DMS153 (cell line): ENCODE results near the gene TMLHE.
"Not testable (repeated sequence)": the region's sequence is repeated elsewhere in the genome, so short reads cannot be mapped to it uniquely, and the experiment has no call there.

Experiments
- DNase-seq: peaks from one replicate; lab custom pipeline; 2025; lab: John Stamatoyannopoulos, UW

TMLHE gene, protein sequence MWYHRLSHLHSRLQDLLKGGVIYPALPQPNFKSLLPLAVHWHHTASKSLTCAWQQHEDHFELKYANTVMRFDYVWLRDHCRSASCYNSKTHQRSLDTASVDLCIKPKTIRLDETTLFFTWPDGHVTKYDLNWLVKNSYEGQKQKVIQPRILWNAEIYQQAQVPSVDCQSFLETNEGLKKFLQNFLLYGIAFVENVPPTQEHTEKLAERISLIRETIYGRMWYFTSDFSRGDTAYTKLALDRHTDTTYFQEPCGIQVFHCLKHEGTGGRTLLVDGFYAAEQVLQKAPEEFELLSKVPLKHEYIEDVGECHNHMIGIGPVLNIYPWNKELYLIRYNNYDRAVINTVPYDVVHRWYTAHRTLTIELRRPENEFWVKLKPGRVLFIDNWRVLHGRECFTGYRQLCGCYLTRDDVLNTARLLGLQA

DNA sequence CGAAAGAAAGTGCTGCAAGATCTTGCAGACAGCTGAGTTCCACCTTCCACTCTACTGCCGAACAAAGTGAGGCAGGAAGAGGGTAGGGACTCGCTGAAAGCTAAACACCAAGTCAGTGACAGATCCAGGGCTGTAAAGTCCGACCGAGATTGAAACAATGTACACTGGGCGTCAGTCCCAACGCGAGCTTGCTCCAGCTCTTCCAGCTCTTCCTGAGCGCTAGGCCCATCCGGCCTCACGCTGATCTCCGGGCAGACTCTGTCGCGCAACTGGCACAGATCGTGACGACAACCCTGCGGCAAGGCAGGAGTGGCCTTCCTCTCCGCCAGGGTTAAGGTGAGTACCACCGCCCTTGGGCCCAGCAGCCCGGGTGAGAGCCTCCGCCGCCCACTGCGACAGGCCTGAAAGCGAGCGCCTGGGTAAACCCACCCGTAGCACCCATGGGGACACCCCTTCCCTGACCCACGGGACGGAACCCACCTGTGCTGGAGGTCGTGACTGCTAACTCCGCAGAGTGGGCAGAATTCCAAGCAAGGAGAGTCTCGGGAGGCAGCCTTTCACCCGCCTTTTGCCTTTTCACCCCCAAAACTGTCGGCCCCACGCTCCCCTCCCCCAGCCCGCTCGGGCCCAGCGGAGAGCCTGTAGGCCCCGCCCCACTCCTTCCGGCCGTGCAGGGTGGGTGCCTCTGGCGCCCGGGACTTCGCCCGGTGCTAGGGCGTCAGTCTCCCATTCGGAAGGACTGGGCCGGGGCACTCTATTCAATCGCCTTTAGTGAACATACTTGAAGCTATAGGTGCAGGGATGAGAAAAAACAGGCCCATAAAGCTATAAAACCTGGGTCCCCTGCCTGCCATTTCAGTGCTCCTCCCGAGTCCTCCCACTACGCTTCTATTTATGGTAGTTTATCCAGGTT is at the start of gene TMLHE, which contains the start of gene SPRY3:
Gene TMLHE (minus strand): TSS at position 641 of the 913 bp plus-strand sequence. CDS start 67,676 bp downstream, outside the sequence.
Gene SPRY3 (plus strand): TSS at position 275 of the 913 bp plus-strand sequence.
- peak; percentile 59 for DNase-seq

DNA sequence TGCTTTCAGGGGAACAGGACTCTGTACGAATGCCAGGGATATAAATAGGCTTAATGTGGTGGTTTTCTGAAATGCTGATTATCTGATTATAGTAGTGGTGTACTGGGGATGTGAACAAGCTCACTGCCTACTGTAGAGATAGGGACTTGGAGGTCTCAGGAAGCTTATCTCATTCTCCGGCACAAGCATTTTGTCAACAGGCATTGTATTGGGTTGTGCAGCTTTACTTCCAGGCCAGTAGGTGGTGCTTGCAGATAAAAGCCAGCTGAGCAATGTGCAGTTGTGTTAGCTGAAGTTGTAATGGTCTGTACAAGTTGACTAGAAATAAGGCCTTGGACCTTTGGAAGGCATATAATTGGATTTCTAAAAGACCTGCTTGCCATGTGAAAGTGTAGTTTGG is 49.5 kb upstream of the TMLHE start:
- no peak for DNase-seq

DNA sequence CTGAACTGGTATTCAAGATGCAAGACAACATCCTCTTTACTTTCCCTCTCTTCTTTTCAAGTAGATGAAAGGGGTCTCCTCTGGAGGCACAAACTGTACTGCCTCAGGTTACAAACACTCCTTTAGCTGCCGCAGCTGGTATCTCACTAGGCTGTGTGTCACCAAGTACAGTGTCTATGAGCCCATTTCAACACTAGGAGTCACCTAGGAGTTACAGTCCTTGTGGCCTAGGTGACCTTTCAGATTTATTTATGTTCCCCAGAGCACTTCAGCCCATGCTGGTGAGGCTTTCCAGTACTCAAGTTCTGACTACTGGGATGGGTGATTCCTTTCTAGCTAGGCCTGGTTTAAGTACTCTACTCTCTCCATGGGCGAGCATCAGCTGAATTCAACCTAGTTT is 32.4 kb upstream of the TMLHE start:
- no peak for DNase-seq

DNA sequence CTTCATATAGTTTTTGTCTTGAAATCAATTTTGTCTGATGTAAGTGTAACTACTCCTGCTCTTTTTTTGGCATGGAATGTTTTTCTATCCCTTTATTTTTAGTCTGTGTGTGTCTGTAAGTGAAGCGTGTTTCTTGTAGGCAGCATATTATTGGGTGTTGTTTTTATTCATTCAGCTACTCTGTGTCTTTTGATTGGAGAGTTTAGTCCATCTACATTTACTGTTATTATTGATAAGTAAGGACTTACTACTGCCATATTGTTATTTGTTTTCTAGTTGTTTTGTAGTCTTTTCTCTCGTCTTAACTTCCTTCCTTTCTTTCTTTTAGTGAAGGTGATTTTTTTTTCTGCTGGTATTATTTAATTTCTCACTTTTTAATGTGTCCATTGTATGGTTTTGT is 30.5 kb upstream of the TMLHE start:
- no peak for DNase-seq

DNA sequence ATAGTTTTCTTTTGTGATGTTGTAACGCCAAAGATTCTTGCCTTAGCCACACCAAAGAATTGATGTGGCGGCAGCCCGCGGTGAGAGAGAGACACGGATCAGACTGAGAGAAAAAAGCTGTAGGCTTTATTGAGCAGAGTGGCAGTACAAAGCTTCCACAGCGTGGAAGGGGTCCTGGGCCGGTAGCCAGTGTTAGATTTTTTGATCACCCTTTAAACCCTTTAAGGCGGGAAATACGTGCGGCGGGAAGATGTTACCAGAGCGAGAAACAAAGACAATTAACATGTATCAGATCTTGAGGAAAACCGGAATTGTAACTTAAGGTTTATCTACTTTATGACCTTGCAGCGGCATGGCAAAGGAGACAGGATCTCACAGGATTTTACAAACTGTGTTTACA is 28.6 kb upstream of the TMLHE start:
- not testable (repeated sequence) for DNase-seq

DNA sequence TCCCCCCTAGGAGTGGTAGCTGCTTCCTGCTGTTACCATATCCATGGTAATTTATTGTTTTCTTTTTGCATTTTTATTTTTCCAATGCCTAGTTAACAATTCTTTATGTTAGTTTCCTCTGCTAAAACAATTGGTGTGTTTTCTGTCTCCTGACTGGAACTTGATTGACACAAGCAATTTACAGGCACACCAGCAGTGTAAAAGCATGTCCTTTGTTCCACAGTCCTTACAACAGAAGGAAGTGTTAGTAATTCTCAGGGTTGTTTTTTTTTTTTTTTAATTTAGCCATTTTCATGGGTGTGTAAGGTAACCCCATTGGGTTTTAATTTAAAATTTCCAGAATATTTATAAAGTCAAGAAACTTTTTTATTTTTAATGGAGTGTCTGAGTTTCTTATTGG is 25.0 kb upstream of the TMLHE start:
- no peak for DNase-seq

DNA sequence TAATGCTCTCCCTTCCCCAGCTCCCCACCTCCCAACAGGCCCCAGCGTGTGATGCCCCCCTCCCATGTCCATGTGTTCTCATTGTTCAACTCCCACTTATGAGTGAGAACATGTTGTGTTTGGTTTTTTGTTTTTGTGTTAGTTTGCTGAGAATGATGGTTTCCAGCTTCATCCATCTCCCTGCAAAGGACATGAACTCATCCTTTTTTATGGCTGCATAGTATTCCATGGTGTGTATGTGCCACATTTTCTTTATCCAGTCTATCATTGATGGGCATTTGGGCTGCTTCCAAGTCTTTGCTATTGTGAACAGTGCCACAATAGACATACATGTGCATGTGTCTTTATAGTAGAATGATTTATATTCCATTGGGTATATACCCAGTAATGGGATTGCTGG is 22.3 kb upstream of the TMLHE start:
- DNase-seq, result not testable (repeated sequence)

DNA sequence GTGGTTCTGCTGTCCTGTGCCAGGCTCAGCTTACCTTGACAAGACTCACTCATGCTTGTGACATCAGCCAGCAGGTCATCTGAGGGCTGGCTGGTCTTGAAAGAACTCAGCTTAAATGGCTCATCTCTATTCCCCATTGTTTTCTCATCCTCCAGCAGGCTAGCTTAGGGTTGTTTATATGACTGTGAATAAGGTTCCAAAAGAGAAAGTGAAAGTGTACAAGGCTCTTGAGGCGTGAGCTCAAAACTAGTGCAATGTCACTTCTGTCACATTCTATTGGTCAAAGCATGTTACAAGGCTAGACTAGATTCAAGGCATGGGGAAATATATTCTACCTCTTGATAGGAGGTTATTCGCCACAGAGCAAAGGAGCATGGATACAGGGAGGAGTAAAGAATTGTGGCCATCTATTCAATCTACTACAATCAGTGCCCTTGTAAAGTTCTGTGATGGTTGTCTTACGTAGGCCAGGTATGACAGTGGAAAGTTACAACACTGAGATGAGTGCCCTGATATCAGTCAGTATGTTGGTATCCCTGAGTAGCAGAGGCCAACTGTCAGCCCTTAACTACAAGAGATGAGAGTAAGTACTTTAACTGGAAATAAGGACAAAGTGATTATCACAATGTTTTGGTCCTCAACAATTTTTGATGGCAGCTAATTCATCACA is 19.8 kb upstream of the TMLHE start:
- DNase-seq, result no peak

DNA sequence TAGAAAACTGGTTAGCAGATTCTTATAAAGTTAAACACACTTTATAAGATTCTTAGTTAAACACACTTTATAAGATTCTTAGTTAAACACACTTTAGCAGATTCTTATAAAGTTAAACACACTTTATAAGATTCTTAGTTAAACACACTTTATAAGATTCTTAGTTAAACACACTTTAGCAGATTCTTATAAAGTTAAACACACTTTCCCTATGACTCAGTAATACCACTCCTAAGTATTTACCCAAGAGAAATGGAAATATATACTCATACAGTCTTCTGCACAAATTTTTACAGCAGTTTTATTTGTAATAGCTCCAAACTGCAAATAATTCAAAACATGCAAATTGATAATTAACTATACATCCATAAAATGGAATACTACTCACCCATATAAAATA is 7.4 kb upstream of the TMLHE start:
- DNase-seq, result not testable (repeated sequence)

DNA sequence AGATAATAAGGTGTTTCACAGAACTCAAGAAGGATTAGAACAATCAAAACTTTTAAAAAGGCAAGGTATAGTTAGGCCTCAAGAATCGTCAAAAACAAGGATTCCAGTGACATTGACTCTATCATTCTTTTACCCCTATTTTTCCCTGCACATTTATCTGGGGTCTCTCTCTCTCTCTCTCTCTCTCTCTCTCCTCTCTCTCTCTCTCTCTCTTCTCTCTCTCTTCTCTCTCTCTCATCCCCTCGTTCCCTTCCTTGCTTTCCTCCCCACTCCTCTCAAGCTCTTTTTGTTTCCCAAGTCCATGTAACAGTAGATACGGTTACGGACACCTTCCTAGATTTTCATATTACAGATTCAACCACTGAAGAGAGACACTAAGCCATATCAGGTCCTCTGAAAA is 3.2 kb upstream of the TMLHE start:
- DNase-seq, result no peak

DNA sequence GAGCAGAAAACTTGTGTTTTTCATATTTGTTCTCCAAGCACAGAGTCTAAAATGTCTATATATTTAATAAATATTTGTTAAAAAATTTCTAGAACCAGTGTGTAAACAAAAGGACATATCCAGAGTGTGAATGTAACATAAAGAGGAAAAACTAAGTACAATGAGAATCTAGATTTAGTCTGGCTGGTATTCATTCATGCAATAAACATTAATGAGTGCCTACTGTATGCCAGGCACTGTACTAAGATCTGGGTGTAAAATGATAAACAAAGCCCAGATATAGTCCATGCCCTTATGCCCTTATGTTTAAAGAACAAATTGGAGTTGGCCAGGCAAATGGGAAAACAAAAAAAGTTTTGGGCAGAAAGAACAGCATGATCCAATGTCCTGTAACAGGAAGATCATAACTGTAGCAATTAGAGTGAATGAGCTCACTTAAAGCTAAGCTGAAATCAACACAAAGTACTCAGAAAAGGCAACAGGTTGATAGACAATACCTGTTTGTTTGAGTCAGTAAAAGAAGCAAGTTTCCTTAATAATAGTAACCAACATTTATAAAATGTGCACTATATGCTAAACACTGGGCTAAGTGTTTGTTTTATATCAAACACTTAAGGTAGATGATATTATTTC is 1.3 kb upstream of the TMLHE start:
- DNase-seq, result no peak

DNA sequence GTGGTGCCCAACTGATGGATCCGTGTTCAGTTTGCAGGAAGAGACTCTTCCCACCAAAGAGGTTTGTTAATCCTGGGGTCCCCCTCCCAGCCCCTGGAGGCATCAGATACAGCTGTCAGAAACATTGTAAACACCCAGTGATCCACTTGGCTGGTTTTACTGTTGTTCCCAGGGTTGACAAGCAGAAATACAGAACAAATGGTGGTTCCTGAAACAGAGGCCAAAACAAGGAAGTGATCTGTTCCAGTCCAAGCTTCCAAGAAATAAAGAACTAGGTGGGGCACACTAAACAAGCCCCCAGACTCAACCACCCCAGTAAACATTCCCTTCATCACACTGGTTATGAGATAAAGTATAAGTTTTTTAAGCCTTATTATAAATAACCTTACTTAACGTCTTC is 1.4 kb downstream of the TMLHE start:
- DNase-seq, result peak; percentile 3

DNA sequence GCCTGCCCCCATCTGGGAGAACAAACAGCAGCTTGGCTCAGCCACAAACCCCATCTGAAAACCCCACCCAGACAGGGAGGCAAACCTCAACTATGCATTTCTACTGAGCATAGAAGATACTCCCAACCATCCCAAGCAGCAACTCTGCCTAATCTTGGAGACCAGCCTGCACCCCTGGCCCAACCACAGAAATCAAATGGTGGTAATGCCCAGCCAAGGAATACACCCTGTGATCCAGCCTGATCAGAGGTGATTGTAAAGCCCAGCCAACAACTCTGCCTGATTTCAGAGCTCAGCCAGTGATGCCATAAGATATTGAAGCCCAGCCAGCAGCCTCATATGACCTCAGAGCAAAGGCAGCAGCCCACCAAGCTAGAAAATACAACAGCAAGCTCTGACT is 19.8 kb downstream of the TMLHE start:
- DNase-seq, result no peak

DNA sequence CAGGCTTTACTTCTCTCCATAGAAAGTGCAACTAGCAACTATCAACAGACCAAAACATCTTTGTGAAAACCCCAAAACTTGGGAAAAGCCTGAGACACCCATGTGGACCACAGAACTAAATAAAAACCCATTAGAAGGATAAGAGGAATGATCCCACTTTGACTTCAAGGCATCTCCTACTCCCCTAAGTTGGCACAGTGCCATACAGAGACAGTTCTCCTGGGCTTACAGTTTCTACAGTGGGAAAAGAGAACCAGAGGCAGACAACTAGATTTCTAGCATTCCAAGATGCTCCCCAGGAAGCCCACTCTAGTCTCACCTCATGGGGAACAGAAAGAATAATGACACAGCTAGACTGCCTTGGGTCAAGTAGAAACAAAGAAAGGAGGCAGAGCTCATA is 20.4 kb downstream of the TMLHE start:
- DNase-seq, result no peak

DNA sequence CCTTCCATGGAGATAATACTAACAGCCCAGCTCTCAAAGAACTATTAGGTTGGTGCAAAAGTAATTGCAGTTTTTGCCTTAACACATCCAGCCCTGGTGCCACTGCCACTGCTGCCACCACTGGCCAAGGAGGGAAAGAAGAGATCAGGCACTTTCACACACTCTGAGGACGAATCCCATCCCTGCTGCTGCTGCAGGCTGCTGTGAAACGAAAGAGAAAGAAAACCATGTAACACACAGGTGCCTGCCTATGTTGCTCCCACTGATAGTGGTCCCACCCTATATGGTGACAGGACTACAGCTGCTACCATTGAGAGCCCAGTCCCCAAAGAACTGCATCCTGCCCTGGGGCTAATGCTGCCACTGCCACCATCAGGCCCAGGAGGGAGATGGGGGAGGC is 35.1 kb downstream of the TMLHE start:
- no peak for DNase-seq

DNA sequence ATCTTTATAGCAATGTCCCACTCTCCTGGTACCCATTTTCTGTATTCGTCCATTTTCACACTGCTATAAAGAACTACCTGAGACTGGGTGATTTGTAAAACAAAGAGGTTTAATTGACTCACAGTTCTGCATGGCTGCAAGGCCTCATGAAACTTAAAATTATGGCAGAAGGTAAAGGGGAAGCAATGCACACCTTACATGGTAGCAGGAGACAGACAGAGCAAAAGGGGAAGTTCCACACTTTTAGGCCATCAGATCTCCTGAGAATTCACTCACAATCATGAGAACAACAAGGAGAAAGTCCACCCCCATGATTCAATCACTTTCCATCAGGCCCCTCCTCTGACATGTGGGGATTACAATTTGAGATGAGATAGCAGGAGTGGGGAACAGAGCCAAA is 49.7 kb downstream of the TMLHE start:
- no peak for DNase-seq

DNA sequence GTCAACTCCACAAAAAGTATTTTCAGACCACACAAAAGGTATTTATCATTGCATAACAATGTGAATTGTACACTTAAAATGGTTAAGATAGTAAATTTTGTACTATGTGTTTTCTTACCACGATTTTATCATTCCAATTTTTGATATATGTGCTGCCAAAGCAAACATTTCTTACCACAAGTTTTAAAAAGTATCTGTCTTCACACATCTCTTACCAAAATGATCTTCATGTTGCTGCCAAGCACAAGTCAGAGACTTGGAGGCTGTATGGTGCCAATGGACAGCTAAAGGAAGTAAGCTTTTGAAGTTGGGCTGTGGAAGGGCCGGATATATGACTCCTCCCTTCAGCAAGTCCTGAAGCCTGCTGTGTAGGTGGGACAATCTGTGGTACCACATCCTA is 67.9 kb downstream of the TMLHE start:
- DNase-seq, result no peak

DNA sequence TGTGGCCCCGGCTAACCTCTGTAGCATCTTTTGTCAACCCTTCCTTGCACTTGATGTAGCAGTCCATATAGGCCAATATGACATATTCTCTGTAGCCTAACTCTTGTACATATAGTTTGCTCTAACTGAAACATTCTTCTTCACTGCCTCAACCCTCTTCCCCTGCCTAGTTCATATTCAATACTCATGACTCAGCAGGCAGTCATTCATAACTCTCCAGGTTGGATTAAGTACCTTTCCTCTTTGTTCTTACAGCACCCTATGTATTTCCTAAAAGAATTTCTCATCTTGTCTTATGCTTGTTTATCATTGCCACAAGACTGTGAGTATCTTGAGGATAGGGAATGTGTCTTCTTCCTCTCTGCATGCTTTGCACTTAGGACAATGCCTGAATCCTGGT is 76.9 kb downstream of the TMLHE start:
- no peak for DNase-seq

DNA sequence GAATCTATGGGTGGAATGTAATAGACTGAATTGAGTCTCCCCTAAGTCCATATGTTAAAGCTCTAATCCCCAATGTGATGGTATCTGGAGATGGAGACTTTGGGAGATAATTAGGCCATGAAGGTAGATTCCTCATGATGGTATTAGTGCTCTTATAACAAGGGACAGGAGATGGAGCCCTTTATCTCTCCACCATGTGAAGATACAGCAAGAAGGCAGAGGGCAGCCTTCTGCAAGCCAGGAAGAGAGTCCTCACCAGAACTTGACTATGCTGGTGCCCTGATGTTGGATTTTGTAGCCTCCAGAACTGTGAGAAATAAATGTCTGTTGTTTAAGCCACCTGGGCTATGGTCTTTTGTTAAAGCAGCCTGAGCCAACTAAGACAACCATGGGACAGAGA is 78.0 kb downstream of the TMLHE start:
- DNase-seq, result no peak

DNA sequence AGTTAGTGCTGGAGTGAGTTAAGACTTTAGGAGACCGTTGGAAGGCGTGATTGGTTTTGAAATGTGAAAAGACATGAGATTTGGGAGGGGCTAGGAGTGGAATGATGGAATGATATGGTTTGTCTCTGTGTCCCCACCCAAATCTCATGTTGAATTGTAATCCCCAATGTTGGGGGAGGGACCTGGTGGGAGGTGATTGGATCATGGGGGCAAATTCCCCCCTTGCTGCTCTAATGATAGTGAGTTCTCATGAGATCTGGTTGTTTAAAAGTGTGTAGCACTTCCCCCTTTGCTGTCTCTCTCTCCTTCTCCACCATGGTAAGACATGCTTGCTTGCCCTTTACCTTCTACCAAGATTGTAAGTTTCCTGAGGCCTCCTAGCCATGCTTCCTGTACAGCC is 85.7 kb downstream of the TMLHE start:
- not testable (repeated sequence) for DNase-seq

DNA sequence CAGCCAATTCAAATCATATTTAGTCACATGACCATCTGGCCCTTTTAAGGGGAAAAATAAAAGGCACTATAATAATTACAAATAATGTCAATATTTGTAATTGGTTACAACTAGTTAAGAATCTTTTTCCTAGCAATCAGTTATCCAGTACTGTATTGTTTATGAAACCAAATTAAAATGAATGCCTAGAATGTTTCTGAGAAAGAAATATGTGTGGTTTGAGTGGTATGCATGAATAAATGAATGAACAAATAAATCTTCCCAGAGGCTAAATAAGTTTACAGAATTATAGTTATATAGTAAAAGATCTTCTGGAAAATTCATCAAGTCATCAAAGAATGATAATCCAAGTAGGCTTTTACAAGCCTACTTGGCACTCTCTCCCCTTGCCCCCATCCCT is 98.5 kb downstream of the TMLHE start:
- DNase-seq, result no peak

DNA sequence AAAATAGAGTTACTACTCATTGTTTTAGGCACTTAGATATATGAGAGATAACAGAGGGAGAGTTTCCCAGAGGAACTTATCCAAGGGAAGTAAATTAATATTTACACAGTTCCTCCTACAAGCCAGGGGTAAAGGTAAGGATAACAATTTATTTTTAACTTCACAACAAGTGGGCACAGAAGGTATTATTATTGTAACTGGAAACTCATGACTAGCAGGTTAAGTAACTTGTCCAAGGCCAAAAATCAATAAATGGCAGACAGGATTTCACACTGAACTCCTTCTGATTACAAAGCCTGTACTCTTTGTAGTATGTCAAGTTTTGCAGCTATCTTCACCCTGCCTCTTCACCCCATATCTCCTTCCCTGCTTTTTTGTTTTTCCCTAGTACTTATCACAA is 107.5 kb downstream of the TMLHE start:
- DNase-seq, result no peak
